Mesothelial cell of epicardium (in vitro differentiated cells): ENCODE data around the gene JUP. TPM values are rescaled to one million over a fixed set of nuclear protein-coding genes. Genes with fewer than 3 reads are reported as not detected.

Source experiments
- DNase-seq, 2 experiments: peaks; one replicate each; pipeline ENCODE4 v3.0.0; 2021; ENCODE audit warnings: low spot score in 2 of 2; ENCODE audit not compliant: unreplicated experiment in 2 of 2
- H3K27ac Mint-ChIP-seq: 2 replicates; pipeline ENCODE4 v1.8.0; 2021; ENCODE audit warnings: mixed read lengths
- H3K27me3 Mint-ChIP-seq: 2 replicates; pipeline ENCODE4 v1.8.0; 2021; ENCODE audit warnings: low read depth, mixed read lengths
- H3K36me3 Mint-ChIP-seq: 2 replicates; pipeline ENCODE4 v1.8.0; 2021; ENCODE audit warnings: mixed read lengths
- H3K4me1 Mint-ChIP-seq: 2 replicates; pipeline ENCODE4 v1.8.0; 2021; ENCODE audit warnings: mixed read lengths
- H3K4me3 Mint-ChIP-seq: 2 replicates; pipeline ENCODE4 v1.8.0; 2021; ENCODE audit warnings: mild to moderate bottlenecking, moderate library complexity, mixed read lengths
- H3K9me3 Mint-ChIP-seq: 2 replicates; pipeline ENCODE4 v1.8.0; 2021; ENCODE audit warnings: mixed read lengths
- total RNA-seq: library from RNA; stranded (reverse); gene quantifications from 3 replicates; pipeline ENCODE4 v1.2.1, GENCODE V29; 2021
- TF ChIP-seq, protein P1 (sequence below): fragments of 200-600 bp; sonication (generic); IDR thresholded peaks from one replicate; pipeline ENCODE4 v1.5.0; 2021; ENCODE audit warnings: antibody characterized with exemption; ENCODE audit not compliant: unreplicated experiment

The JUP gene
- total RNA-seq, 1 donor from 2014 or later: 205 TPM

GRCh38 chr17:41773190-41773588, 13.3 kb downstream of the JUP start:
- Mint-ChIP-seq H3K9me3 (no peaks in the 10 kb centered on the region), H3K36me3 (peaks cover 19% of the 10 kb centered on the region), H3K27me3 (no peaks in the 10 kb centered on the region), H3K4me3 (peak overlapping the region; percentile 22), H3K4me1 (peaks cover 49% of the 10 kb centered on the region), H3K27ac (peak overlapping the region; percentile 95)
- DNase-seq: peak in 1 of 2 experiments; percentile 63
- TF ChIP-seq, protein P1, sequence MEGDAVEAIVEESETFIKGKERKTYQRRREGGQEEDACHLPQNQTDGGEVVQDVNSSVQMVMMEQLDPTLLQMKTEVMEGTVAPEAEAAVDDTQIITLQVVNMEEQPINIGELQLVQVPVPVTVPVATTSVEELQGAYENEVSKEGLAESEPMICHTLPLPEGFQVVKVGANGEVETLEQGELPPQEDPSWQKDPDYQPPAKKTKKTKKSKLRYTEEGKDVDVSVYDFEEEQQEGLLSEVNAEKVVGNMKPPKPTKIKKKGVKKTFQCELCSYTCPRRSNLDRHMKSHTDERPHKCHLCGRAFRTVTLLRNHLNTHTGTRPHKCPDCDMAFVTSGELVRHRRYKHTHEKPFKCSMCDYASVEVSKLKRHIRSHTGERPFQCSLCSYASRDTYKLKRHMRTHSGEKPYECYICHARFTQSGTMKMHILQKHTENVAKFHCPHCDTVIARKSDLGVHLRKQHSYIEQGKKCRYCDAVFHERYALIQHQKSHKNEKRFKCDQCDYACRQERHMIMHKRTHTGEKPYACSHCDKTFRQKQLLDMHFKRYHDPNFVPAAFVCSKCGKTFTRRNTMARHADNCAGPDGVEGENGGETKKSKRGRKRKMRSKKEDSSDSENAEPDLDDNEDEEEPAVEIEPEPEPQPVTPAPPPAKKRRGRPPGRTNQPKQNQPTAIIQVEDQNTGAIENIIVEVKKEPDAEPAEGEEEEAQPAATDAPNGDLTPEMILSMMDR: no peak

DNA sequence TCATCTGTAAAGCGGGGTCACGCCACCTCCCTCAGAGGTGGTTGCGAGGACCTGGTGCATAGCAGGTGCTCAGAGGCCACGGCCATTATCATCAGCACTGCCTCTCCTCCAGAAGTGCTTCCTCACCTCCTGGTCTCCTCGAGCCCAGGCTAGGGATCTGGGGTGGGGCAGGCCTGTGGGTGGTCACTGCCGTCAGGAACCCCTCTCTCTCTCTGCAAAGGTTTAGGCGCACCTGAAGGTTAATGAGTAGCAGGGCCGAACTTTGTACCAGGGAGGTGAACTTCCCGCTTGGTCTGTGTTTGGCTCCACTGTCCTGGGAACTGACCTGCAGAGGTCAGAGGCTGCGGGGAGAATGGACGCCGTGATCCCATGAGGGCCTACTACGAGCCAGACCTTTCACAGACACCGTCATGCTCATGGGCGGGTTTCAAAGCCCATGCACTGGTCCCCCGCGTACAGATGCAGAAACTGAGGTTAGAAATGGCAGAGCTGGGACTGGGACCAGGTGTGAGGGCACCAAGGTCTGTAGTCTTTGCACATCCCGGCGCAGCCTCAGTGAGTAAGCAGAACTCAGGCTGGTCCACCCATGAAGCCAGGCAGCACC, 13.8 kb downstream of the JUP start:
- no peak for DNase-seq
- Mint-ChIP-seq H3K36me3 (peaks cover 21% of the 10 kb centered on the region), H3K27me3 (no peaks in the 10 kb centered on the region), H3K27ac (peak overlapping the region; percentile 95), H3K4me1 (peaks cover 44% of the 10 kb centered on the region), H3K9me3 (no peaks in the 10 kb centered on the region), H3K4me3 (no peak overlapping the region)
- TF ChIP-seq, protein P1: no peak

DNA sequence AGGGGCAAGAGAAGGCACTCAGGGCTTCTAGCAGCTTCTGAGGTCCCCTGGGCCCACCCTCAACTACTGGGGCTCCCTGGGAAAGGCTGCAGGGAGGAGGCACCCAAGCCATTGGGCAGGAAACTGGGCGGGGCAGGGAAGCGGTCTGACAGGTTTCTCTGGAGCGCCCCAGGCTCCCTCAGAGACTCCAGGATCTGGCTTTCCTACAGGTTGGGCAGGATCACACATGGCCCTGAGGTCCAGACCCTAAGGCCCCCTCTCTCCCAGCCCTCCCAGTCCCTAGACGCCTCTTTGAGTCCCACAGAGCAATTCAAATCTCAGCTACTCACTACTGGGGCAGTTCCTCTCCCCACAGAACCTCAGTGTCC, 14.3 kb downstream of the JUP start:
- no peaks in the 10 kb centered on the region for H3K9me3 Mint-ChIP-seq
- no peak overlapping the region for H3K4me3 Mint-ChIP-seq
- DNase-seq: peak in 1 of 2 experiments; percentile 78
- peaks cover 23% of the 10 kb centered on the region for H3K36me3 Mint-ChIP-seq
- H3K4me1 Mint-ChIP-seq: peaks cover 40% of the 10 kb centered on the region
- no peaks in the 10 kb centered on the region for H3K27me3 Mint-ChIP-seq
- peak overlapping the region; percentile 95 for H3K27ac Mint-ChIP-seq
- TF ChIP-seq, protein P1: no peak

DNA sequence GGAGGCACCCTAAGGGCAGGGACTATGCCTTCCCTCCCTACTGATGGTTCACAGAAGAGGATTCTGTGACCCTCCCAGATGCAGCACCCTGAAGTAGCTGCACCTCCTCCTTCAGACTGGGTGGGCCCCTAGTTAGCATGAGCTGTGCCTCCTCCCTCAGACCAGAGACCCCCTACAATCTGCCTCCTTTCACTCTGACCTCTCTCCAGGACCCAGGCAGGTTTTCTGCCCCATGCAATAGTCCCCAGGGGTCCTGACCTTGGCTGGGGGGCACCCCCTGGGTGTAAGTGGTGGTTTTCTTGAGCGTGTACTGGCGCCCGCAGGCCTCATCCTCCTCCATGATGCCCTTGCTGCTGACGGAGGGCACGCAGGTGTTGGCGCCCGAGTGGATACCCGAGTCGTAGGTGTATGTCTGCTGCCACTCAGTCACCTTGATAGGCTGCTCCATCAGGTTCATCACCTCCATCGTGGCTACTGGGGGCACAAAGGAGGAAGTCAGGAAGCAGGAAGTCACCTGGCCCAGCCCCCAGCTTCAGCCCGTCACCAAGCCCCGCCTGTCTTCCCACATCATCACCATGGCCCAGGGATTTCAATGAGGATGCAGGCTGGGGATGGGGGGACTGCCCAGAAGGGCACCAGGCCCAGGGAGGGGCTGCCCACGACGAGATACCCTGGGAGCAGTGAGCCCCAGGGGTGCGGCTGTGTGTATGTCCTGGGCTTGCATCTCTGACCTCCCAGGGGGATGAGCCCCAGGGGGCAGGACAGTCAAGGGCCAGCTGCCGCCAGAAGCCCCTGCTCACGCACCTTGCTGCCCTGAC, 14.9 kb downstream of the JUP start:
- Mint-ChIP-seq H3K36me3 (peaks cover 28% of the 10 kb centered on the region), H3K27ac (peak overlapping the region; percentile 95), H3K4me3 (no peak overlapping the region), H3K4me1 (peaks cover 37% of the 10 kb centered on the region), H3K9me3 (no peaks in the 10 kb centered on the region), H3K27me3 (no peaks in the 10 kb centered on the region)
- no peak for DNase-seq
- TF ChIP-seq, protein P1: no peak

DNA sequence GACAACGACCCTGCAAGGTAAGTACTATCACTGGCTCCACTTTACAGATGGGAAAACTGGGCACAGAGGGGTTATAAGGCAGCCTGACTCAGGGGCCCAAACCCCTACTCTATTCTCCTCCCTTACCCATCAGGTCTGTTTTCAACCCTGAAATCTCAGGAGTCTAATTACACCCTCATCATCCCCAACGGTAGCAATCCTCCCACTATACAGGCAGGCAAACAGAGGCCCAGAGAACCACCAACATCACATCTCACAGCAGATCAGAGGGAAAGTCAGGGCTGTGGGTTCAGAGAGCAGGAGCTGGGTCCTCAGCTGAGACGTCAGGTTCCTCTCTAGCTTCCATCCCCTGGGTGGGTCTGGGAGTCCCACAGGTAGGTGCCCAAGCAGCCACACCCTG, 16.5 kb downstream of the JUP start:
- Mint-ChIP-seq H3K36me3 (peaks cover 30% of the 10 kb centered on the region), H3K4me3 (no peak overlapping the region), H3K4me1 (peaks cover 25% of the 10 kb centered on the region), H3K27ac (no peak overlapping the region), H3K27me3 (no peaks in the 10 kb centered on the region), H3K9me3 (no peaks in the 10 kb centered on the region)
- no peak for DNase-seq
- TF ChIP-seq, protein P1: no peak
